ENCODE results near the gene JPH3. TPM values are rescaled to one million over a fixed set of nuclear protein-coding genes. Genes with fewer than 3 reads are reported as not detected.

The JPH3 gene
- total RNA-seq, 1 experiment from 2014 or later = 0.57 TPM

DNA sequence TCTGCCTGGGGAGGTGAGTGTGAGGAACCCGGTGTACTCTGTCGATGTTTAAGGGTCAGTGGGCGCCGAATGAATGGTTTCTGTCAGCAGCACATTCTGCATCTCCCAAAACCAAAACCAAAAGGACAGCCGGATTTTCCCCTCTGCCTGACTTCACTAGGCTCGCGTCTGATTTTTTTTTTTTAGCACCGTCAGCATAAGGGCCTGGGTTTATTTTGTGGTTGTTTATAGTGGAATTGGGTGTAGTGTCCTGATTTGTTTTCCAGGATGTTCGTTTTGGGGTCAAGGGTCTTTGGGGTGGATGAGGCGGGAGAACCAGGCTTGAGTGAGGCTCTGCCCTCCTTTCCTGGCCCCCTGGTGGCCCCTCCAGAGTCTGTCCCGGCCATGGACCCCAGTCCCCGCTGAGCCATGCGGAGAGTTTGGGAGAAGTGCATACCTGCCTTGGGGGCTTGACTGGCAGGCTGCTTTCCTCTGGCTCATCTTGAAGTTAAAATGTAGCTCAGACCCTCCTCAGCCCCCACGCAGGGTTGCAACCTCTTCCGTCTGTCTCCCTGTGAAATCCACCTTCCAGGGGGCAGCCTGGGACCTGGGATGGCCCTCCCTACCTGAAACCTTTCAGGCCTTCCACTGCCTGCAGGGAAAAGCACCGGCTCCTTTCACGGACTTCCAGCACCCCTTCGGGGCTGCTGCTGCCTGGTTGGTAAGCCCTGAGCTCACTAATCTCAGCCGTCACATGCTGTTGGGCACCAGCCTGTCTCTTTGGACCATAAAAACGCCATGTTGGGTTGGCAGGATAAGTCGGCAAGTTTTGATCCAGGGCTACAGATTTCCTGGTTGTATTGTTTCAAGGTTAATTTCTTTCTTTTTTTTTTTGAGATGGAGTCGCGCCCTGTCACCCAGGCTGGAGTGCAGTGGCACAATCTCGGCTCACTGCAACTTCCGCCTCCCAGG, 60.2 kb downstream of the JPH3 start:
- no peak for DNase-seq
- intact Hi-C loops (cut with micrococcal nuclease; ENCODE audit: unreplicated experiment) = no loop called here
- Mint-ChIP-seq H3K27me3 (ENCODE audit: unreplicated experiment) (peaks cover 97% of the 10 kb centered on the region), H3K36me3 (ENCODE audit: insufficient read depth, unreplicated experiment) (no peaks in the 10 kb centered on the region), H3K4me1 (ENCODE audit: low read depth, unreplicated experiment) (peaks cover 7% of the 10 kb centered on the region), H3K4me3 (ENCODE audit: low read depth, unreplicated experiment) (no peak overlapping the region), H3K9me3 (ENCODE audit: low read depth, unreplicated experiment) (no peaks in the 10 kb centered on the region), H3K27ac (ENCODE audit: unreplicated experiment) (no peak overlapping the region)
- CTCF ChIA-PET = interaction anchor here (0.7 kb wide), 1 partner anchor 87 kb away, joined by 3 read pairs; no protein-coding TSS in a partner anchor
- BruUV-seq (replicated peaks) = no TSS peak
- peak; percentile 25 for TF ChIP-seq CTCF (IDR thresholded peaks at IDR 0.05; ENCODE audit: unreplicated experiment)

- TF ChIP-seq CTCF (IDR thresholded peaks at IDR 0.05; ENCODE audit: unreplicated experiment) = no peak
- Mint-ChIP-seq H3K36me3 (ENCODE audit: insufficient read depth, unreplicated experiment) (no peaks in the 10 kb centered on the region), H3K27ac (ENCODE audit: unreplicated experiment) (no peak overlapping the region), H3K27me3 (ENCODE audit: unreplicated experiment) (peaks cover 100% of the 10 kb centered on the region), H3K4me3 (ENCODE audit: low read depth, unreplicated experiment) (no peak overlapping the region), H3K4me1 (ENCODE audit: low read depth, unreplicated experiment) (no peaks in the 10 kb centered on the region), H3K9me3 (ENCODE audit: low read depth, unreplicated experiment) (no peaks in the 10 kb centered on the region)
- CTCF ChIA-PET = no interaction called here
- BruUV-seq (replicated peaks) = no TSS peak
- intact Hi-C loops (cut with micrococcal nuclease; ENCODE audit: unreplicated experiment) = no loop called here
- no peak for DNase-seq
Measured at GRCh38 chr16:87664792-87665191, 62.5 kb downstream of the JPH3 start.

- BruUV-seq (replicated peaks) = no TSS peak
- H3K36me3 Mint-ChIP-seq (ENCODE audit: insufficient read depth, unreplicated experiment) = no peaks in the 10 kb centered on the region
- no peak overlapping the region for H3K4me3 Mint-ChIP-seq (ENCODE audit: low read depth, unreplicated experiment)
- DNase-seq = no peak
- H3K4me1 Mint-ChIP-seq (ENCODE audit: low read depth, unreplicated experiment) = no peaks in the 10 kb centered on the region
- peaks cover 100% of the 10 kb centered on the region for H3K27me3 Mint-ChIP-seq (ENCODE audit: unreplicated experiment)
- CTCF ChIA-PET = no interaction called here
- H3K27ac Mint-ChIP-seq (ENCODE audit: unreplicated experiment) = no peak overlapping the region
- no peaks in the 10 kb centered on the region for H3K9me3 Mint-ChIP-seq (ENCODE audit: low read depth, unreplicated experiment)
- TF ChIP-seq CTCF (IDR thresholded peaks at IDR 0.05; ENCODE audit: unreplicated experiment) = no peak
- intact Hi-C loops (cut with micrococcal nuclease; ENCODE audit: unreplicated experiment) = no loop called here
Measured at GRCh38 chr16:87665193-87665592, 62.9 kb downstream of the JPH3 start.

- Mint-ChIP-seq H3K4me3 (ENCODE audit: low read depth, unreplicated experiment) (no peak overlapping the region), H3K4me1 (ENCODE audit: low read depth, unreplicated experiment) (no peaks in the 10 kb centered on the region), H3K27me3 (ENCODE audit: unreplicated experiment) (peaks cover 95% of the 10 kb centered on the region), H3K36me3 (ENCODE audit: insufficient read depth, unreplicated experiment) (no peaks in the 10 kb centered on the region), H3K27ac (ENCODE audit: unreplicated experiment) (no peak overlapping the region), H3K9me3 (ENCODE audit: low read depth, unreplicated experiment) (no peaks in the 10 kb centered on the region)
- TF ChIP-seq CTCF (IDR thresholded peaks at IDR 0.05; ENCODE audit: unreplicated experiment) = no peak
- intact Hi-C loops (cut with micrococcal nuclease; ENCODE audit: unreplicated experiment) = no loop called here
- no TSS peak for BruUV-seq (replicated peaks)
- no peak for DNase-seq
- CTCF ChIA-PET = no interaction called here
Measured at GRCh38 chr16:87666919-87667318, 64.6 kb downstream of the JPH3 start.

Measured in Calu3 (cell line).